ENCODE measurements around the gene P4HB.

P4HB gene

DNA sequence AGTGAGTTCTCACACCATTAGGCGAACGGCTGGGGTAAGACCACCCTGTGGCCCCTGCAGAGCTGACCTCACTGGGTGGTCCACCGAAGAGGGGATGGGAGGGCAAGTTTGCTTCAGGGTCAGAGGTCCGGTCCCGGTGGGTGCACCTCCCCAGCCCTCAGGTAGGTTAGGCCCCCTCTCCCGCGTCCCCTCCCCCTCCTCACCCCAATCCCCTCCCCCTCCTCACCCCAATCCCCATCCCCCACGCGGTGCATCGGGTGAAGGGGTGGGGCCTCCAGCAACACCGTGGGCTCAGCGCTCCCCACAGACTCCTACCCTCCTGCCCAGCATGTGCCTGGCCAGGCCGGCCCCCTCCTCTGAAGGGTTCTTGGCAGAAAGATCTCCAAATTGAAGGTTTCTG, 40.6 kb downstream of the P4HB start:
- Histone ChIP-seq H3K4me2 (ENCODE audit: low read depth, low read length) (no peak overlapping the region), H3K79me2 (ENCODE audit: low read length) (no peaks in the 10 kb centered on the region), H3K9ac (ENCODE audit: low read length) (no peak overlapping the region), H3K4me3 (ENCODE audit: low read length) (no peak overlapping the region), H3K27me3 (replicated peaks; ENCODE audit: insufficient read depth, low read length) (peaks cover 19% of the 10 kb centered on the region), H3K36me3 (replicated peaks; ENCODE audit: insufficient read depth, low read length) (no peaks in the 10 kb centered on the region), H4K20me1 (ENCODE audit: insufficient read depth, low read length) (no peaks in the 10 kb centered on the region), H3K27ac (ENCODE audit: low read length) (no peak overlapping the region), H3F3A (ENCODE audit: insufficient read depth, low read length) (peaks cover 3% of the 10 kb centered on the region; the same call in 1 of the 2 replicates), H3K9me3 (replicated peaks; ENCODE audit: insufficient read depth, low read length) (no peaks in the 10 kb centered on the region), H2AFZ (ENCODE audit: low read length) (no peak overlapping the region), H3K9me2 (replicated peaks; ENCODE audit: insufficient read depth, low read length) (no peaks in the 10 kb centered on the region), H3K4me1 (ENCODE audit: low read length) (peaks cover 8% of the 10 kb centered on the region)
- no peak for DNase-seq
- TF ChIP-seq EZH2phosphoT487 (IDR thresholded peaks at IDR 0.05; ENCODE audit: low read length) (no peak), CTCF (IDR thresholded peaks at IDR 0.05; ENCODE audit: low read length) (no peak)

GRCh38 chr17:81817758-81818147, 42.6 kb downstream of the P4HB start:
- Histone ChIP-seq H3K9me2 (replicated peaks; ENCODE audit: insufficient read depth, low read length) (no peaks in the 10 kb centered on the region), H3K9ac (ENCODE audit: low read length) (no peak overlapping the region), H3K4me3 (ENCODE audit: low read length) (no peak overlapping the region), H4K20me1 (ENCODE audit: insufficient read depth, low read length) (no peaks in the 10 kb centered on the region), H3K4me1 (ENCODE audit: low read length) (peaks cover 8% of the 10 kb centered on the region), H2AFZ (ENCODE audit: low read length) (no peak overlapping the region), H3F3A (ENCODE audit: insufficient read depth, low read length) (peaks cover 3% of the 10 kb centered on the region; the same call in 1 of the 2 replicates), H3K27ac (ENCODE audit: low read length) (no peak overlapping the region), H3K79me2 (ENCODE audit: low read length) (no peaks in the 10 kb centered on the region), H3K36me3 (replicated peaks; ENCODE audit: insufficient read depth, low read length) (no peaks in the 10 kb centered on the region), H3K4me2 (ENCODE audit: low read depth, low read length) (no peak overlapping the region), H3K27me3 (replicated peaks; ENCODE audit: insufficient read depth, low read length) (peaks cover 34% of the 10 kb centered on the region), H3K9me3 (replicated peaks; ENCODE audit: insufficient read depth, low read length) (no peaks in the 10 kb centered on the region)
- no peak for DNase-seq
- TF ChIP-seq CTCF (IDR thresholded peaks at IDR 0.05; ENCODE audit: low read length) = no peak
- no peak for TF ChIP-seq EZH2phosphoT487 (IDR thresholded peaks at IDR 0.05; ENCODE audit: low read length)
- no peak for TF ChIP-seq EZH2 (optimal IDR thresholded peaks at IDR 0.05; ENCODE audit: low read depth, low read length)

GRCh38 chr17:81815646-81815986, 44.7 kb downstream of the P4HB start:
- H3K27me3 ChIP-seq (replicated peaks; ENCODE audit: insufficient read depth, low read length) = peaks cover 56% of the 10 kb centered on the region
- peak overlapping the region; percentile 76 for H2AFZ ChIP-seq (ENCODE audit: low read length)
- no peaks in the 10 kb centered on the region for H3K9me2 ChIP-seq (replicated peaks; ENCODE audit: insufficient read depth, low read length)
- no peak overlapping the region for H3K4me3 ChIP-seq (ENCODE audit: low read length)
- no peaks in the 10 kb centered on the region for H4K20me1 ChIP-seq (ENCODE audit: insufficient read depth, low read length)
- H3K27ac ChIP-seq (ENCODE audit: low read length) = no peak overlapping the region
- no peak for DNase-seq
- H3K4me2 ChIP-seq (ENCODE audit: low read depth, low read length) = peak overlapping the region; percentile 61
- H3K4me1 ChIP-seq (ENCODE audit: low read length) = peaks cover 8% of the 10 kb centered on the region
- H3K9ac ChIP-seq (ENCODE audit: low read length) = no peak overlapping the region; the same call in 1 of the 2 replicates
- H3K79me2 ChIP-seq (ENCODE audit: low read length) = no peaks in the 10 kb centered on the region
- peaks cover 3% of the 10 kb centered on the region; the same call in 1 of the 2 replicates for H3F3A ChIP-seq (ENCODE audit: insufficient read depth, low read length)
- no peak for TF ChIP-seq CTCF (IDR thresholded peaks at IDR 0.05; ENCODE audit: low read length)
- TF ChIP-seq EZH2phosphoT487 (IDR thresholded peaks at IDR 0.05; ENCODE audit: low read length) = no peak
- TF ChIP-seq EZH2 (optimal IDR thresholded peaks at IDR 0.05; ENCODE audit: low read depth, low read length) = no peak
- no peaks in the 10 kb centered on the region for H3K9me3 ChIP-seq (replicated peaks; ENCODE audit: insufficient read depth, low read length)
- no peaks in the 10 kb centered on the region for H3K36me3 ChIP-seq (replicated peaks; ENCODE audit: insufficient read depth, low read length)
